A673 (cell line): ENCODE results near the gene GPAT3. TPM values are rescaled to one million over a fixed set of nuclear protein-coding genes. Genes with fewer than 3 reads are reported as not detected.

Experiments
- BruUV-seq: library from RNA; stranded (reverse); fragments of 400-500 nt; replicated peaks from 2 replicates; lab custom pipeline; 2021; lab: Mats Ljungman, UMichigan
- CTCF ChIA-PET: fragments of 300-600 bp; sonication (Branson Sonifier 250); formaldehyde crosslinking; loops from one replicate; lab custom pipeline; 2022; ENCODE audit warnings: antibody characterized with exemption; lab: Charles Lee
- POLR2A ChIA-PET: fragments of 300-600 bp; sonication (Branson Sonifier 250); formaldehyde crosslinking; loops from one replicate; lab custom pipeline; 2022; ENCODE audit warnings: antibody characterized with exemption; ENCODE audit not compliant: low non-redundant PET; lab: Charles Lee
- DNase-seq: peaks from one replicate; pipeline ENCODE4 v3.0.0-alpha.2; 2015; ENCODE audit warnings: low spot score
- H3K27ac ChIP-seq: fragments of 200-600 bp; sonication (generic); 2 replicates; pipeline ENCODE4 v1.5.1; 2016; ENCODE audit warnings: mixed run types, low read depth, mild to moderate bottlenecking, mixed read lengths, antibody characterized with exemption, low read length; ENCODE audit not compliant: poor library complexity, severe bottlenecking
- H3K27me3 ChIP-seq: fragments of 200-600 bp; sonication (generic); replicated peaks from 2 replicates; pipeline ENCODE4 v1.6.1; 2017; ENCODE audit warnings: mixed run types, low read depth, mild to moderate bottlenecking, mixed read lengths, antibody characterized with exemption, low read length; ENCODE audit not compliant: insufficient read depth, poor library complexity
- H3K36me3 ChIP-seq: fragments of 200-600 bp; sonication (generic); 2 replicates; pipeline ENCODE4 v1.6.1; 2016; ENCODE audit warnings: mixed run types, mild to moderate bottlenecking, mixed read lengths, antibody characterized with exemption, low read length; ENCODE audit not compliant: insufficient read depth, poor library complexity, severe bottlenecking
- H3K4me1 ChIP-seq: fragments of 200-600 bp; sonication (generic); 2 replicates; pipeline ENCODE4 v1.6.1; 2017; ENCODE audit warnings: mixed run types, mild to moderate bottlenecking, mixed read lengths, antibody characterized with exemption, low read length; ENCODE audit not compliant: insufficient read depth, poor library complexity, severe bottlenecking
- H3K4me3 ChIP-seq: fragments of 200-600 bp; sonication (generic); 2 replicates; pipeline ENCODE4 v1.5.1; 2016; ENCODE audit warnings: low read depth, mixed run types, mild to moderate bottlenecking, mixed read lengths, low read length; ENCODE audit not compliant: poor library complexity, severe bottlenecking
- H3K9me3 ChIP-seq: fragments of 200-600 bp; sonication (generic); 2 replicates; pipeline ENCODE4 v1.6.1; 2016; ENCODE audit warnings: mixed run types, low read depth, mild to moderate bottlenecking, mixed read lengths, antibody characterized with exemption, low read length; ENCODE audit not compliant: poor library complexity, severe bottlenecking
- EZH2 ChIP-seq: fragments of 200-600 bp; sonication (generic); IDR thresholded peaks from 2 replicates; pipeline ENCODE4 v1.6.1; 2017; ENCODE audit warnings: borderline replicate concordance, low read depth, mild to moderate bottlenecking, mixed read lengths, antibody characterized with exemption, low read length; ENCODE audit not compliant: poor library complexity, severe bottlenecking
- intact Hi-C: fragments of 100-400 bp; cut with micrococcal nuclease; formaldehyde crosslinking; loops from one replicate; pipeline ENCODE4 v1.10.0; 2022; ENCODE audit not compliant: unreplicated experiment
- total RNA-seq: library from RNA; stranded (reverse); gene quantifications from 2 replicates; pipeline ENCODE4 v1.2.3, GENCODE V29; 2021
- TF ChIP-seq, protein P1 (sequence below): fragments of 300-800, 200-600 bp; sonication (generic); conservative IDR thresholded peaks from 2 replicates; pipeline ENCODE4 v1.5.1; 2017; ENCODE audit warnings: low read depth, mild to moderate bottlenecking, antibody characterized with exemption, low read length, moderate library complexity, mixed read lengths

Gene GPAT3
- total RNA-seq, 1 experiment from 2014 or later: 1.2 TPM

DNA sequence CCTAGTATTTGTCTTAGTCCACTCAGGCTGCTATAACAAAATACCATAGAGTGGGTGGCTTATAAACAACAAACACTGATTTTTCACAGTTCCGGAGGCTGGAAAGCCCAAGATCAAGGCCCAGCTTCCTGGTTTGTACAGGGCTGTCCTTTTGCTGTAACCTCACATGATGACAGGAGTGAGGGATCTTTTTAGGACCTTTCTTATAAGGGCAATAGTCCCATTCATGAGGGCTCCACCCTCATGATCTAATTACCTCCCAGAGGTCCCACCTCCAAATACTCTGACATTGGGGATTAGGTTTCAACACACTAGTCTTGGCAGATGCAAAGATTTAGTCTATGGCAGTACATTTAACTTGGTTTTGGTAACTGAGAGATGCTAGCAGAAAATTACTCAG is 20.9 kb downstream of the GPAT3 start:
- no peaks in the 10 kb centered on the region for H3K4me1 ChIP-seq
- no peak overlapping the region for H3K27ac ChIP-seq
- no TSS peak for BruUV-seq
- POLR2A ChIA-PET: no interaction called here
- H3K4me3 ChIP-seq: no peak overlapping the region
- CTCF ChIA-PET: no interaction called here
- intact Hi-C loops: no loop called here
- DNase-seq: no peak
- TF ChIP-seq, protein P1, sequence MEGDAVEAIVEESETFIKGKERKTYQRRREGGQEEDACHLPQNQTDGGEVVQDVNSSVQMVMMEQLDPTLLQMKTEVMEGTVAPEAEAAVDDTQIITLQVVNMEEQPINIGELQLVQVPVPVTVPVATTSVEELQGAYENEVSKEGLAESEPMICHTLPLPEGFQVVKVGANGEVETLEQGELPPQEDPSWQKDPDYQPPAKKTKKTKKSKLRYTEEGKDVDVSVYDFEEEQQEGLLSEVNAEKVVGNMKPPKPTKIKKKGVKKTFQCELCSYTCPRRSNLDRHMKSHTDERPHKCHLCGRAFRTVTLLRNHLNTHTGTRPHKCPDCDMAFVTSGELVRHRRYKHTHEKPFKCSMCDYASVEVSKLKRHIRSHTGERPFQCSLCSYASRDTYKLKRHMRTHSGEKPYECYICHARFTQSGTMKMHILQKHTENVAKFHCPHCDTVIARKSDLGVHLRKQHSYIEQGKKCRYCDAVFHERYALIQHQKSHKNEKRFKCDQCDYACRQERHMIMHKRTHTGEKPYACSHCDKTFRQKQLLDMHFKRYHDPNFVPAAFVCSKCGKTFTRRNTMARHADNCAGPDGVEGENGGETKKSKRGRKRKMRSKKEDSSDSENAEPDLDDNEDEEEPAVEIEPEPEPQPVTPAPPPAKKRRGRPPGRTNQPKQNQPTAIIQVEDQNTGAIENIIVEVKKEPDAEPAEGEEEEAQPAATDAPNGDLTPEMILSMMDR: no peak
- no peak for TF ChIP-seq EZH2
- no peaks in the 10 kb centered on the region for H3K27me3 ChIP-seq
- no peaks in the 10 kb centered on the region for H3K36me3 ChIP-seq
- no peaks in the 10 kb centered on the region for H3K9me3 ChIP-seq

DNA sequence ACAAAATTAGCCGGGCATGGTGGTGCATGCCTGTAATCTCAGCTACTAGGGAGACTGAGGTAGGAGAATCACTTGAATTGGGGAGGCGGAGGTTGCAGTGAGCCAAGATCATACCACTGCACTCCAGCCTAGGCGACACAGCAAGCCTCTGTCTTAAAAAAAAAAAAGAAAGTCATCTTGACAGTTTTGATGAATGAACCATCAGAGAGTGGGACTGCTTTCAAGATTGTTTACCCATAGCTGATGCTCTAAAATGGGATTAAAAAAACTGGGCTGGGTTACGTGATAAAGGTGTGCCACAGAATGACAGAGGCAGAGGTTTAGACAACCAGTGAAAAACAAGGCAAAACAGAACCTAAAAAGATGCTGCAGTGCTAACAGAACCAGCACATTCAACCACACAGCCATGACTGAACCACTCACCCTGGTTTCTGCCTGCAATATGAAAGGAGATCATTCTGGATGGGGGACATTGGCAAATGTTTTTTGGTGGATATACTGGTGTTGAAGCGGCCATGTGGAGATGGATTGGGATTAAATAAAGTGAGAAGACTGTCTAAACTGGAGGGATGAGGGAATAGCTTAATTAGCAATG is 22.2 kb downstream of the GPAT3 start:
- Histone ChIP-seq H3K9me3 (no peaks in the 10 kb centered on the region), H3K36me3 (no peaks in the 10 kb centered on the region), H3K4me3 (no peak overlapping the region), H3K4me1 (no peaks in the 10 kb centered on the region), H3K27ac (no peak overlapping the region), H3K27me3 (no peaks in the 10 kb centered on the region)
- BruUV-seq: no TSS peak
- intact Hi-C loops: no loop called here
- DNase-seq: no peak
- ChIA-PET CTCF (no interaction called here), POLR2A (no interaction called here)
- no peak for TF ChIP-seq EZH2

DNA sequence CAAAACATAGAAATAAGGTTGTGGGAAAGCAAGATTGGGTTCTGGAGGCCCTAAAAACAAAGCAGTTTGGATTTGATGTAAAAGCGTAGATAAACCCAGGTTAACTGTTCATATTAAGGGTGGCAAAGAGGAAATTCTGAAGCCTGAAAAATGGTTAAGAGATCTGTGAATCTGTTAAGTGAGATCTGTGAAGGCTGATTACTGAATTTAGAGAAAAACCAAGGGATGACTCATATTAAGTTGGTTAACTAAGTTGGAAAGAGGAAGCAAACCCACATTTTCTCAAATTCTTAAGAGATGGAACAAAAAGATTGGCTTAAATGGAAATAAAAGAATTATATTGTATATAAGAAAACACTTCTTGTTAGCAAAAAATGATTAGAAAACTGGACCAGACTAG is 22.8 kb downstream of the GPAT3 start:
- Histone ChIP-seq H3K9me3 (no peaks in the 10 kb centered on the region), H3K27ac (no peak overlapping the region), H3K36me3 (no peaks in the 10 kb centered on the region), H3K4me1 (no peaks in the 10 kb centered on the region), H3K4me3 (no peak overlapping the region), H3K27me3 (no peaks in the 10 kb centered on the region)
- ChIA-PET POLR2A (no interaction called here), CTCF (no interaction called here)
- DNase-seq: no peak
- BruUV-seq: no TSS peak
- TF ChIP-seq, protein P1: no peak
- TF ChIP-seq EZH2: no peak
- intact Hi-C loops: no loop called here

DNA sequence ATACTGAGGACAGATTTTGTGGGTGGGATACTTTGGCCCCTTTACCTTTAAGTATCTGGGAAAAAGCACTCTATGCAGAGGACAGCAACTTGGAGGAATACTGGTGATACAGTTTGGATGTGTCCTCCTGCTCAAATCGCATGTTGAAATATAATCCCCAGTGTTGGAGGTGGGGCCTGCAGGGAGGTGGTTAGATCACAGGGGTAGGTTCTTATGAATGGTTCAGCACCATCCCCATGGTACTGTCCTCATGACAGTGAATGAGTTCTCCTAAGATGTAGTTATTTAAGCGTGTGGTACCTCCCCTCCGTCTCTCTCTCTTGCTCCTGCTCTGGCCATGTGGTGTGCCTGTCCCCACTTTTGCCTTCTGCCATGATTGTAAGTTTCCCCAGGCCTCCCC is 24.6 kb downstream of the GPAT3 start:
- Histone ChIP-seq H3K4me1 (no peaks in the 10 kb centered on the region), H3K27me3 (no peaks in the 10 kb centered on the region), H3K36me3 (no peaks in the 10 kb centered on the region), H3K27ac (no peak overlapping the region), H3K4me3 (no peak overlapping the region), H3K9me3 (no peaks in the 10 kb centered on the region)
- BruUV-seq: no TSS peak
- ChIA-PET POLR2A (no interaction called here), CTCF (no interaction called here)
- intact Hi-C loops: no loop called here
- no peak for DNase-seq
- no peak for TF ChIP-seq EZH2
- TF ChIP-seq, protein P1: no peak
